ENCODE data around the gene WNT10A.

DNA sequence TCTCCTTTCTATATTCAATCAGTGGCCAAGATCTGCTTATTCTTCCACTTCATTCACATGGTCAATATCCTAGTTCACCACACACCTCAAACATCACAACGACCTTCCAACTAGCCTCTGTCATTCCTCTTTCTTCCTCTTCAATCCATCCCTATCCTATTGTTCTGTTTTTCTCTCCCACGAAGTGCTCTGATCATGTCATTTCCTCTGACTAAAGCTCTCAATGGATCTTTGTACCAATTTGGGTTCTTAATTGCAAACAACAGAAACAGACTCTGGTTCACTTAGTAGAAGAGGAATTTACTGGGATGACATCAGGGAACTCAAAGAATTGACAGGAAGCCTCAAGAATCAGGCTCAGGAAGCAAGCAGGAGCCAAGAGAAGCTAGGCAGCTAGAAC is 23.5 kb downstream of the WNT10A start:
- TF ChIP-seq, protein P1, sequence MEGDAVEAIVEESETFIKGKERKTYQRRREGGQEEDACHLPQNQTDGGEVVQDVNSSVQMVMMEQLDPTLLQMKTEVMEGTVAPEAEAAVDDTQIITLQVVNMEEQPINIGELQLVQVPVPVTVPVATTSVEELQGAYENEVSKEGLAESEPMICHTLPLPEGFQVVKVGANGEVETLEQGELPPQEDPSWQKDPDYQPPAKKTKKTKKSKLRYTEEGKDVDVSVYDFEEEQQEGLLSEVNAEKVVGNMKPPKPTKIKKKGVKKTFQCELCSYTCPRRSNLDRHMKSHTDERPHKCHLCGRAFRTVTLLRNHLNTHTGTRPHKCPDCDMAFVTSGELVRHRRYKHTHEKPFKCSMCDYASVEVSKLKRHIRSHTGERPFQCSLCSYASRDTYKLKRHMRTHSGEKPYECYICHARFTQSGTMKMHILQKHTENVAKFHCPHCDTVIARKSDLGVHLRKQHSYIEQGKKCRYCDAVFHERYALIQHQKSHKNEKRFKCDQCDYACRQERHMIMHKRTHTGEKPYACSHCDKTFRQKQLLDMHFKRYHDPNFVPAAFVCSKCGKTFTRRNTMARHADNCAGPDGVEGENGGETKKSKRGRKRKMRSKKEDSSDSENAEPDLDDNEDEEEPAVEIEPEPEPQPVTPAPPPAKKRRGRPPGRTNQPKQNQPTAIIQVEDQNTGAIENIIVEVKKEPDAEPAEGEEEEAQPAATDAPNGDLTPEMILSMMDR (IDR thresholded peaks at IDR 0.05) = no peak
- TF ChIP-seq POLR2A (IDR thresholded peaks at IDR 0.05) (no peak), POLR2AphosphoS5 (IDR thresholded peaks at IDR 0.05; ENCODE audit: insufficient read depth in 1 of 2, low read depth in 1 of 2) (no peak)

All from vagina (tissue), 2 donors.